ENCODE data around the gene LRIG3. TPM values are rescaled to one million over a fixed set of nuclear protein-coding genes. Genes with fewer than 3 reads are reported as not detected.

LRIG3 gene
- 0.03 and 0.08 TPM in 2 replicates for polyA plus RNA-seq (2012; rRNA removed)
- polyA plus RNA-seq (2012; cell fraction: cytosol; rRNA removed), result 0.03 and 0.13 TPM in 2 replicates
- polyA plus RNA-seq (2012; cell fraction: nucleus; rRNA removed), result 0.05 and 0.29 TPM in 2 replicates

GRCh38 chr12:58920102-58920960 is at the start of gene LRIG3:
TSS of gene LRIG3 (minus strand) at chr12:58920504. CDS start at chr12:58920235, 269 bp downstream.
- no peaks in the 10 kb centered on the region for H4K20me1 ChIP-seq (ENCODE audit: insufficient read depth)
- no peaks in the 10 kb centered on the region for H3K79me2 ChIP-seq (ENCODE audit: insufficient read depth)
- POLR2A ChIA-PET, result no interaction called here
- peak within 1 kb of the TSS; percentile 50 to 65 for H3K4me3 ChIP-seq (ENCODE audit: low read depth in 2 of 2, low read length in 1 of 2)
- peak within 1 kb of the TSS; percentile 87 for H2AFZ ChIP-seq (ENCODE audit: low read depth)
- H3K36me3 ChIP-seq (replicated peaks in 1 of 2; ENCODE audit: control insufficient read depth in 1 of 2, insufficient read depth in 2 of 2, low read length in 1 of 2), result no peaks in the 10 kb centered on the region
- H3K27me3 ChIP-seq (ENCODE audit: insufficient read depth), result peaks cover 34% of the 10 kb centered on the region
- 3% methylated on average over 36 of the region's 80 CpGs for WGBS (ENCODE audit: low lambda C conversion rate)
- no peaks in the 10 kb centered on the region for H3K9me3 ChIP-seq
- peaks cover 0 to 7% of the 10 kb centered on the region in 2 experiments; a peak in 1 of 4 replicates for H3K4me1 ChIP-seq (ENCODE audit: control insufficient read depth in 1 of 2, insufficient read depth in 2 of 2, low read depth in 1 of 2, low read length in 1 of 2)
- H3F3A ChIP-seq (replicated peaks; ENCODE audit: insufficient read depth), result no peaks in the 10 kb centered on the region
- no peak within 1 kb of the TSS for H3K27ac ChIP-seq (ENCODE audit: low read depth in 2 of 2, low read length in 1 of 2)
- peak; percentile 65 for DNase-seq
- TF ChIP-seq NFIC (IDR thresholded peaks at IDR 0.05; ENCODE audit: borderline replicate concordance) (peak; percentile 41), RCOR1 (IDR thresholded peaks at IDR 0.05; ENCODE audit: low read length) (no peak), USF2 (IDR thresholded peaks at IDR 0.05; ENCODE audit: borderline replicate concordance, low read depth, low read length) (no peak), EZH2phosphoT487 (IDR thresholded peaks at IDR 0.05; ENCODE audit: borderline replicate concordance, low read depth) (no peak), RXRA (IDR thresholded peaks at IDR 0.05; ENCODE audit: borderline replicate concordance, low read depth) (no peak), USF1 (IDR thresholded peaks at IDR 0.05; ENCODE audit: borderline replicate concordance, low read depth) (peak; percentile 88), MXI1 (IDR thresholded peaks at IDR 0.05; ENCODE audit: low read depth, low read length) (no peak), FOXM1 (IDR thresholded peaks at IDR 0.05; ENCODE audit: low read depth) (no peak), TCF12 (IDR thresholded peaks at IDR 0.05) (no peak), EP300 (IDR thresholded peaks at IDR 0.05; ENCODE audit: borderline replicate concordance in 1 of 2, low read depth in 1 of 2, low read length in 1 of 2) (no peak), CHD2 (IDR thresholded peaks at IDR 0.05; ENCODE audit: low read length, partially characterized antibody) (no peak), POLR2AphosphoS5 (IDR thresholded peaks at IDR 0.05; ENCODE audit: low read depth, low read length) (no peak), YY1 (IDR thresholded peaks at IDR 0.05; ENCODE audit: low read depth) (no peak), GABPA (IDR thresholded peaks at IDR 0.05; ENCODE audit: low read depth) (no peak), MAX (IDR thresholded peaks at IDR 0.05; ENCODE audit: low read depth) (peak; percentile 55), NRF1 (IDR thresholded peaks at IDR 0.05; ENCODE audit: low read depth, low read length) (no peak), CTCF (IDR thresholded peaks at IDR 0.05) (no peak), PBX3 (IDR thresholded peaks at IDR 0.05) (no peak)
- H3K9me2 ChIP-seq, result no peaks in the 10 kb centered on the region
- CTCF ChIA-PET, result no interaction called here
- H3K9ac ChIP-seq, result no peak within 1 kb of the TSS
- peak within 1 kb of the TSS; percentile 92 for H3K4me2 ChIP-seq

Data from SK-N-SH (cell line).